A549 (cell line): Measurements from ENCODE around the gene UNC5B.

Experiments
- CTCF ChIP-seq: fragments of >200 bp; sonication (Bioruptor Twin); formaldehyde crosslinking; IDR thresholded peaks from 3 replicates; pipeline ENCODE4 v1.5.1; 2016
- EP300 ChIP-seq, 2 experiments: fragments of >200 bp; sonication (Bioruptor Twin); formaldehyde crosslinking; IDR thresholded peaks; 2 replicates in 1 of 2; 3 replicates in 1 of 2; pipeline ENCODE4 v1.6.1; 2016 to 2017
- ESRRA ChIP-seq: fragments of 150-350 bp; IDR thresholded peaks from 2 replicates; pipeline ENCODE4 v1.6.1; 2014; ENCODE audit warnings: mild to moderate bottlenecking, low read length, borderline replicate concordance
- RNF2 ChIP-seq: fragments of 200-600 bp; sonication (generic); IDR thresholded peaks from 2 replicates; pipeline ENCODE4 v1.6.1; 2016; ENCODE audit warnings: low read depth, mild to moderate bottlenecking, antibody characterized with exemption, moderate library complexity, borderline replicate concordance

GRCh38 chr10:71307469-71308085 is 95.2 kb downstream of the UNC5B start:
- no peak for TF ChIP-seq ESRRA
- no peak for TF ChIP-seq EP300 (IDR thresholded peaks at IDR 0.05)
- TF ChIP-seq CTCF = no peak
- no peak for TF ChIP-seq RNF2
